OCI-LY1 (cell line): ENCODE results near the gene RIN3.

Source experiments
- H2AFZ ChIP-seq: fragments of 200-600 bp; sonication (generic), shearing (Covaris generic); 2 replicates; pipeline ENCODE4 v1.6.0; 2014; ENCODE audit warnings: antibody characterized with exemption, mild to moderate bottlenecking, low read length
- H3F3A ChIP-seq: fragments of 200-600 bp; sonication (generic), shearing (Covaris generic); 2 replicates; pipeline ENCODE4 v1.6.0; 2014; ENCODE audit warnings: mild to moderate bottlenecking, antibody characterized with exemption, low read length, moderate library complexity; ENCODE audit not compliant: insufficient read depth
- H3K27ac ChIP-seq: fragments of 200-600 bp; sonication (generic); 2 replicates; pipeline ENCODE4 v1.5.1; 2014; ENCODE audit warnings: low read length, mixed run types, mild to moderate bottlenecking, low read depth; ENCODE audit not compliant: poor library complexity, severe bottlenecking
- H3K27me3 ChIP-seq: fragments of 200-600 bp; sonication (generic); 2 replicates; pipeline ENCODE4 v1.6.0; 2014; ENCODE audit warnings: antibody characterized with exemption, mild to moderate bottlenecking, low read length, moderate library complexity; ENCODE audit not compliant: insufficient read depth
- H3K36me3 ChIP-seq: fragments of 200-600 bp; sonication (generic); 2 replicates; pipeline ENCODE4 v1.6.1; 2014; ENCODE audit warnings: mild to moderate bottlenecking, antibody characterized with exemption, low read length, moderate library complexity, mixed read lengths; ENCODE audit not compliant: insufficient read depth
- H3K4me1 ChIP-seq: fragments of 200-600 bp; sonication (generic); 2 replicates; pipeline ENCODE4 v1.5.1; 2014; ENCODE audit warnings: mild to moderate bottlenecking, low read length, moderate library complexity; ENCODE audit not compliant: insufficient read depth, severe bottlenecking
- H3K4me2 ChIP-seq: fragments of 200-600 bp; sonication (generic), shearing (Covaris generic); 2 replicates; pipeline ENCODE4 v1.6.1; 2014; ENCODE audit warnings: low read length
- H3K4me3 ChIP-seq: fragments of 200-600 bp; sonication (generic); 2 replicates; pipeline ENCODE4 v1.5.1; 2014; ENCODE audit warnings: low read length, low read depth, mild to moderate bottlenecking, mixed read lengths; ENCODE audit not compliant: poor library complexity, severe bottlenecking
- H3K79me2 ChIP-seq: fragments of 200-600 bp; shearing (Covaris generic); 2 replicates; pipeline ENCODE4 v1.6.1; 2016; ENCODE audit warnings: mixed run types, low read length, mixed read lengths; ENCODE audit not compliant: insufficient read depth
- H3K9ac ChIP-seq: fragments of 200-600 bp; sonication (generic), shearing (Covaris generic); 2 replicates; pipeline ENCODE4 v1.6.1; 2014; ENCODE audit warnings: mild to moderate bottlenecking, low read length, mixed read lengths
- H3K9me2 ChIP-seq: fragments of 200-600 bp; sonication (generic), shearing (Covaris generic); 2 replicates; pipeline ENCODE4 v1.6.1; 2014; ENCODE audit warnings: low read depth, mild to moderate bottlenecking, low read length, mixed read lengths
- H3K9me3 ChIP-seq: fragments of 200-600 bp; shearing (Covaris generic); 2 replicates; pipeline ENCODE4 v1.6.1; 2014; ENCODE audit warnings: low read length, mixed read lengths
- H4K20me1 ChIP-seq: fragments of 200-600 bp; sonication (generic), shearing (Covaris generic); 2 replicates; pipeline ENCODE4 v1.6.0; 2016; ENCODE audit warnings: mild to moderate bottlenecking, low read length; ENCODE audit not compliant: insufficient read depth
- EZH2 ChIP-seq: fragments of 200-600 bp; sonication (generic), shearing (Covaris generic); IDR thresholded peaks from 2 replicates; pipeline ENCODE4 v1.8.0; 2017; ENCODE audit warnings: borderline replicate concordance, mixed run types, mild to moderate bottlenecking, antibody characterized with exemption, low read length, moderate library complexity, mixed read lengths
- TF ChIP-seq, protein P1 (sequence below): fragments of 200-600 bp; sonication (generic), shearing (Covaris generic); IDR thresholded peaks from 2 replicates; pipeline ENCODE4 v1.5.1; 2017; ENCODE audit warnings: mild to moderate bottlenecking, antibody characterized with exemption, low read length, moderate library complexity, mixed read lengths

Gene RIN3

GRCh38 chr14:92626041-92626440 is 112.5 kb downstream of the RIN3 start:
- Histone ChIP-seq H3K4me2 (no peak overlapping the region), H4K20me1 (no peaks in the 10 kb centered on the region), H3K9me3 (peaks cover 4% of the 10 kb centered on the region; the same call in 1 of the 2 replicates), H2AFZ (no peak overlapping the region), H3F3A (no peaks in the 10 kb centered on the region), H3K9ac (no peak overlapping the region), H3K79me2 (no peaks in the 10 kb centered on the region), H3K27ac (no peak overlapping the region), H3K4me3 (no peak overlapping the region), H3K9me2 (no peaks in the 10 kb centered on the region), H3K27me3 (peaks cover 8% of the 10 kb centered on the region; the same call in 1 of the 2 replicates), H3K36me3 (no peaks in the 10 kb centered on the region; the same call in 1 of the 2 replicates), H3K4me1 (no peaks in the 10 kb centered on the region)
- no peak for TF ChIP-seq EZH2
- TF ChIP-seq, protein P1, sequence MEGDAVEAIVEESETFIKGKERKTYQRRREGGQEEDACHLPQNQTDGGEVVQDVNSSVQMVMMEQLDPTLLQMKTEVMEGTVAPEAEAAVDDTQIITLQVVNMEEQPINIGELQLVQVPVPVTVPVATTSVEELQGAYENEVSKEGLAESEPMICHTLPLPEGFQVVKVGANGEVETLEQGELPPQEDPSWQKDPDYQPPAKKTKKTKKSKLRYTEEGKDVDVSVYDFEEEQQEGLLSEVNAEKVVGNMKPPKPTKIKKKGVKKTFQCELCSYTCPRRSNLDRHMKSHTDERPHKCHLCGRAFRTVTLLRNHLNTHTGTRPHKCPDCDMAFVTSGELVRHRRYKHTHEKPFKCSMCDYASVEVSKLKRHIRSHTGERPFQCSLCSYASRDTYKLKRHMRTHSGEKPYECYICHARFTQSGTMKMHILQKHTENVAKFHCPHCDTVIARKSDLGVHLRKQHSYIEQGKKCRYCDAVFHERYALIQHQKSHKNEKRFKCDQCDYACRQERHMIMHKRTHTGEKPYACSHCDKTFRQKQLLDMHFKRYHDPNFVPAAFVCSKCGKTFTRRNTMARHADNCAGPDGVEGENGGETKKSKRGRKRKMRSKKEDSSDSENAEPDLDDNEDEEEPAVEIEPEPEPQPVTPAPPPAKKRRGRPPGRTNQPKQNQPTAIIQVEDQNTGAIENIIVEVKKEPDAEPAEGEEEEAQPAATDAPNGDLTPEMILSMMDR, result no peak

DNA sequence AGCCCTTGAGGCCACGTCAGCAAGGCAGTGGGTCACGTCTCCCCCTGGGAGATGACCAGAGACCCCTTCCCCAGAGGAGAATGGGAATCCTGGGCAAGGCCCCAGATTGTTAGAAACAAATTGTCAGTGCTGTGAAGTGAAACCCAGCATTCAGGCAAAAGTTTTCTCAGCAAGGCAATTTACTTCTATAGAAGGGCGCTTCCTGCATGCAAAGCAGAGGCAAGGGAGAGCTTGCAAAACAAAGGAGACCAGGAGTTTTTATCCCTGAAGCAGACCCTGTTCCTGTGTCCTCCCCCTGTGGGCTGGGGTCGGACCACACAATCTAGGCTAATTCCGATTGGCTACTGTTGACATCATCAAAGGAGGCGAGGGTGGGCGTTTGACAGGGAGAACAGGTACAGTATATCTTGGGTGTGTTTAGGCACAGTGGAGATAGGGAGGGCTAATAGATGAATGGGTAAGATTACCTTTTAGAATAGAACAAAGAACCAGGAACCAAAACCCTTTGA is 114.2 kb downstream of the RIN3 start:
- no peaks in the 10 kb centered on the region for H3K9me2 ChIP-seq
- no peaks in the 10 kb centered on the region for H3K36me3 ChIP-seq
- no peaks in the 10 kb centered on the region for H3K79me2 ChIP-seq
- no peak overlapping the region for H2AFZ ChIP-seq
- no peaks in the 10 kb centered on the region for H3F3A ChIP-seq
- H3K27ac ChIP-seq, result no peak overlapping the region
- H3K9ac ChIP-seq, result no peak overlapping the region
- H3K4me2 ChIP-seq, result no peak overlapping the region
- peaks cover 1% of the 10 kb centered on the region; the same call in 1 of the 2 replicates for H3K9me3 ChIP-seq
- H3K4me1 ChIP-seq, result no peaks in the 10 kb centered on the region
- H4K20me1 ChIP-seq, result no peaks in the 10 kb centered on the region
- H3K27me3 ChIP-seq, result peaks cover 8% of the 10 kb centered on the region; the same call in 1 of the 2 replicates
- TF ChIP-seq EZH2, result no peak
- TF ChIP-seq, protein P1, result no peak
- H3K4me3 ChIP-seq, result no peak overlapping the region

DNA sequence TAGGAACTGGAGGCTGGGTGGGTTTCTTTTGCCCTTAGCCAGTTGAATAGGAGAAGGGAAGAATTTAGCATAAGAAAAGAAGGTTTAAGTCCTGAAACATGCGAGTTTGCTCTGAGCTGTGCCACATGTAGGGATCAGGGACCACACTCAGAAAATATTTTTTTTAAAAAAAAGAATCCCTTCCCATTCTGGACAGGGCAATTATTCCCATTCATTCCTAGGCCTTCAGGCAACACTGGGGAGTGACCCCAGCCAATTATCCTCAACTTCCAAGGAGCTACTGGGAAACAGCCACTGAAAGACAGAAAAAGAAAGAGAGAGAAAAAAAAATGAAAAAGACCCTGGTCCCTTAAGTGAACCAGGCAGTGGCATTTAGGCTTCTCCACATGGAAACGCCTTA is 115.1 kb downstream of the RIN3 start:
- no peaks in the 10 kb centered on the region for H3F3A ChIP-seq
- no peaks in the 10 kb centered on the region for H4K20me1 ChIP-seq

More for the DNA sequence above, 115.1 kb downstream of the RIN3 start:
- no peaks in the 10 kb centered on the region for H3K9me2 ChIP-seq
- H3K27me3 ChIP-seq, result peaks cover 8% of the 10 kb centered on the region; the same call in 1 of the 2 replicates
- no peak overlapping the region for H3K27ac ChIP-seq
- no peaks in the 10 kb centered on the region for H3K9me3 ChIP-seq
- no peaks in the 10 kb centered on the region for H3K79me2 ChIP-seq
- H3K4me3 ChIP-seq, result no peak overlapping the region
- no peaks in the 10 kb centered on the region for H3K36me3 ChIP-seq
- no peaks in the 10 kb centered on the region for H3K4me1 ChIP-seq
- H3K9ac ChIP-seq, result no peak overlapping the region
- no peak overlapping the region for H3K4me2 ChIP-seq
- TF ChIP-seq EZH2, result no peak
- TF ChIP-seq, protein P1, result no peak
- no peak overlapping the region for H2AFZ ChIP-seq
